Trophoblast cell (in vitro differentiated cells and primary cell): Measurements from ENCODE around the gene PBX4.

ENCODE experiments used
- DNase-seq, 2 donors: peaks; one replicate each; pipeline ENCODE4 v3.0.0-alpha.2; 2016
- H2AFZ ChIP-seq: 2 replicates; pipeline ENCODE4 v1.6.1; 2013; ENCODE audit warnings: low read length, moderate library complexity, mild to moderate bottlenecking; ENCODE audit not compliant: insufficient read depth, poor library complexity
- H2AK5ac ChIP-seq: 2 replicates; pipeline ENCODE4 v1.6.1; 2013; ENCODE audit warnings: mild to moderate bottlenecking, low read length
- H2BK120ac ChIP-seq: 2 replicates; pipeline ENCODE4 v1.6.1; 2013; ENCODE audit warnings: low read length, mild to moderate bottlenecking, moderate library complexity; ENCODE audit not compliant: insufficient read depth, poor library complexity
- H2BK12ac ChIP-seq: 2 replicates; pipeline ENCODE4 v1.6.1; 2013; ENCODE audit warnings: mild to moderate bottlenecking, low read length, moderate library complexity
- H2BK5ac ChIP-seq: 2 replicates; pipeline ENCODE4 v1.6.1; 2013; ENCODE audit warnings: low read length, low read depth, moderate library complexity, mild to moderate bottlenecking; ENCODE audit not compliant: poor library complexity
- H3K14ac ChIP-seq: 2 replicates; pipeline ENCODE4 v1.6.1; 2013; ENCODE audit warnings: mild to moderate bottlenecking, low read length
- H3K18ac ChIP-seq: 2 replicates; pipeline ENCODE4 v1.6.1; 2013; ENCODE audit warnings: mild to moderate bottlenecking, low read length
- H3K23ac ChIP-seq: 2 replicates; pipeline ENCODE4 v1.6.1; 2013; ENCODE audit warnings: low read length
- H3K27ac ChIP-seq: 2 replicates; pipeline ENCODE4 v1.5.1; 2013; ENCODE audit warnings: low read depth, mild to moderate bottlenecking, inconsistent platforms, low read length, moderate library complexity
- H3K27me3 ChIP-seq: 2 replicates; pipeline ENCODE4 v1.6.1; 2013; ENCODE audit warnings: inconsistent platforms, mild to moderate bottlenecking, low read length, moderate library complexity; ENCODE audit not compliant: insufficient read depth
- H3K36me3 ChIP-seq, 2 experiments: 1 replicate in 1 of 2; 2 replicates in 1 of 2; pipeline ENCODE4 v1.6.1; 2013; ENCODE audit warnings: low read length in 2 of 2, mild to moderate bottlenecking in 2 of 2, moderate library complexity in 1 of 2; ENCODE audit not compliant: insufficient read depth in 2 of 2, control insufficient read depth in 1 of 2
- H3K4ac ChIP-seq: 2 replicates; pipeline ENCODE4 v1.6.1; 2013; ENCODE audit warnings: low read depth, mild to moderate bottlenecking, low read length, moderate library complexity
- H3K4me1 ChIP-seq, 2 experiments: 1 replicate in 1 of 2; 2 replicates in 1 of 2; pipeline ENCODE4 v1.6.1; 2013; ENCODE audit warnings: low read length in 2 of 2, mild to moderate bottlenecking in 2 of 2, moderate library complexity in 1 of 2; ENCODE audit not compliant: insufficient read depth in 2 of 2, control insufficient read depth in 1 of 2
- H3K4me2 ChIP-seq: 2 replicates; pipeline ENCODE4 v1.6.1; 2013; ENCODE audit warnings: inconsistent platforms, mild to moderate bottlenecking, low read length, moderate library complexity
- H3K4me3 ChIP-seq: 2 replicates; pipeline ENCODE4 v1.5.1; 2013; ENCODE audit warnings: mild to moderate bottlenecking, low read depth, low read length, inconsistent platforms
- H3K79me1 ChIP-seq: one replicate; pipeline ENCODE4 v1.6.1; 2013; ENCODE audit warnings: low read length
- H3K79me2 ChIP-seq: 2 replicates; pipeline ENCODE4 v1.6.1; 2013; ENCODE audit warnings: low read length, mild to moderate bottlenecking; ENCODE audit not compliant: control insufficient read depth, insufficient read depth, poor library complexity
- H3K9ac ChIP-seq: 2 replicates; pipeline ENCODE4 v1.6.1; 2013; ENCODE audit warnings: mild to moderate bottlenecking, low read length
- H3K9me3 ChIP-seq: 2 replicates; pipeline ENCODE4 v1.6.1; 2013; ENCODE audit warnings: low read depth, mild to moderate bottlenecking, control low read depth, inconsistent platforms, low read length; ENCODE audit not compliant: insufficient read depth
- H4K12ac ChIP-seq: 2 replicates; pipeline ENCODE4 v1.6.1; 2013; ENCODE audit warnings: low read depth, mild to moderate bottlenecking, low read length, moderate library complexity
- H4K8ac ChIP-seq: 2 replicates; pipeline ENCODE4 v1.6.1; 2013; ENCODE audit warnings: low read depth, mild to moderate bottlenecking, low read length, moderate library complexity
- H4K91ac ChIP-seq: one replicate; pipeline ENCODE4 v1.6.1; 2013; ENCODE audit warnings: low read depth, mild to moderate bottlenecking, low read length, moderate library complexity
- WGBS: extraction: QIAGEN DNeasy Blood & Tissue Kit; methylation state at CpG from one replicate; pipeline ENCODE4 v1.1.7; 2013; ENCODE audit warnings: missing lambda C conversion rate; ENCODE audit not compliant: insufficient read length, insufficient coverage; ENCODE audit errors: extremely low coverage; 5-methylcytosine and 5-hydroxymethylcytosine counted together

PBX4 gene

GRCh38 chr19:19595171-19595701 lies 23.3 kb downstream of the PBX4 start:
- Histone ChIP-seq H2AK5ac (no peak overlapping the region), H3K79me1 (no peaks in the 10 kb centered on the region), H2AFZ (no peak overlapping the region), H3K18ac (no peak overlapping the region), H3K36me3 (no peaks in the 10 kb centered on the region), H3K4me1 (peaks cover 13 to 16% of the 10 kb centered on the region in 2 experiments), H2BK120ac (no peak overlapping the region), H2BK5ac (no peak overlapping the region), H3K27ac (no peak overlapping the region), H3K9me3 (no peaks in the 10 kb centered on the region), H3K14ac (no peak overlapping the region), H4K12ac (no peak overlapping the region), H3K23ac (no peak overlapping the region), H3K4me2 (no peak overlapping the region), H3K9ac (no peak overlapping the region), H3K79me2 (no peaks in the 10 kb centered on the region), H4K8ac (no peak overlapping the region), H2BK12ac (no peak overlapping the region), H3K4me3 (no peak overlapping the region), H3K27me3 (no peaks in the 10 kb centered on the region), H3K4ac (no peak overlapping the region), H4K91ac (no peak overlapping the region)
- no CpG with 5 or more reads among the region's 8 CpGs for WGBS
- no peak for DNase-seq

DNA sequence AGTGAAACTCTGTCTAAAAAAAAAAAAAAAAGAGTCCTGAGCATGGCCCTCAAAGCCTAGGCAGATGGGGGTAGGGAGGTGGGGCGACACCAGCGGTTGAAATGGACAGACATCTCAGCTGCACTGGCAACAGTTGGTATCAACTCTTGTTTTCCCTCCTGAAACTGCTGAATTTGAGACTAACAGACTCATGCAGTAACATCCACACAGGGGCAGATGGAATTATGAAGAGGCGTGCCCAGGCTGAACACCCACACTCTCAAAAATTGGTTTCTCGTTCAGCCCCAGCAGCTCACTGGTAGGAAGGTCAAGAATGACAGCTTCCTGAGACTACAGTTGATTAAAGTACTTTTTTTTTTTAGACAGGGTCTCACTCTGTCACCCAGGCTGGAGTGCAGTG lies 24.1 kb downstream of the PBX4 start:
- no peaks in the 10 kb centered on the region for H3K79me1 ChIP-seq
- no peak overlapping the region for H2BK12ac ChIP-seq
- H3K27me3 ChIP-seq: no peaks in the 10 kb centered on the region
- H3K18ac ChIP-seq: no peak overlapping the region
- no peak overlapping the region for H3K4me3 ChIP-seq
- WGBS: no CpG with 5 or more reads among the region's 4 CpGs
- H4K12ac ChIP-seq: no peak overlapping the region
- H3K23ac ChIP-seq: no peak overlapping the region
- H3K4me1 ChIP-seq: peaks cover 13 to 16% of the 10 kb centered on the region in 2 experiments
- no peaks in the 10 kb centered on the region for H3K36me3 ChIP-seq
- no peak overlapping the region for H3K9ac ChIP-seq
- no peak overlapping the region for H2AFZ ChIP-seq
- H2BK5ac ChIP-seq: no peak overlapping the region
- no peak overlapping the region for H3K4me2 ChIP-seq
- no peak overlapping the region for H3K14ac ChIP-seq
- H3K9me3 ChIP-seq: no peaks in the 10 kb centered on the region
- H2AK5ac ChIP-seq: no peak overlapping the region
- no peak for DNase-seq
- no peak overlapping the region for H4K91ac ChIP-seq
- H2BK120ac ChIP-seq: no peak overlapping the region
- no peak overlapping the region for H4K8ac ChIP-seq
- no peak overlapping the region for H3K27ac ChIP-seq
- no peak overlapping the region for H3K4ac ChIP-seq
- H3K79me2 ChIP-seq: no peaks in the 10 kb centered on the region

DNA sequence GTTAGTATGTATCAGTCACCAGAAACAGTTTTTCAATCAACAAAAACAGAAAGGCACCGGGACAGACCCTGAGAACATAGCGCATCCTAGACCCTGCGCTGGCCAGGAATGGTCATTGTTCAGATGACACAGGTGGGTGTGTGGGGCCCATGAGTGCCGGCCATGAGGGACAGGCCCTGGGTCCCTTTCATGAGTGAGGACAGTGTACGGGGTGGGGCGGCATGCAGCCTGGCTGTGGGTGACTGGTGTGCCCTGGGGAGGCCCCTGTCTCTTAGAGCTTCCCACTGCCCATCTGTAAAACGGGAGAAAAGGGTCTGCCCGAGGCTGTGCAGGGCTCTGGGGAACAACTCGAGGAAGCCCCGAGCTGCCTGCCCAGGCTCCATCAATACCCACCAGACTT lies 25.8 kb downstream of the PBX4 start:
- no peak overlapping the region for H2BK120ac ChIP-seq
- H4K91ac ChIP-seq: no peak overlapping the region
- no peaks in the 10 kb centered on the region for H3K79me1 ChIP-seq
- H2BK12ac ChIP-seq: no peak overlapping the region
- no peak overlapping the region for H2AK5ac ChIP-seq
- no peak for DNase-seq
- no CpG with 5 or more reads among the region's 10 CpGs for WGBS
- no peak overlapping the region for H3K23ac ChIP-seq
- H3K14ac ChIP-seq: no peak overlapping the region
- no peaks in the 10 kb centered on the region for H3K27me3 ChIP-seq
- H3K4me1 ChIP-seq: peaks cover 13 to 16% of the 10 kb centered on the region in 2 experiments
- no peak overlapping the region for H2BK5ac ChIP-seq
- H3K79me2 ChIP-seq: no peaks in the 10 kb centered on the region
- no peak overlapping the region for H3K27ac ChIP-seq
- H4K12ac ChIP-seq: no peak overlapping the region
- H3K4ac ChIP-seq: no peak overlapping the region
- H3K9ac ChIP-seq: no peak overlapping the region
- no peak overlapping the region for H2AFZ ChIP-seq
- no peaks in the 10 kb centered on the region for H3K9me3 ChIP-seq
- H3K4me2 ChIP-seq: no peak overlapping the region
- H3K4me3 ChIP-seq: no peak overlapping the region
- H3K36me3 ChIP-seq: no peaks in the 10 kb centered on the region
- H4K8ac ChIP-seq: no peak overlapping the region
- no peak overlapping the region for H3K18ac ChIP-seq

GRCh38 chr19:19591133-19591825 lies 27.2 kb downstream of the PBX4 start:
- Histone ChIP-seq H2BK120ac (no peak overlapping the region), H4K8ac (peak overlapping the region; percentile 1)

More at GRCh38 chr19:19591133-19591825, 27.2 kb downstream of the PBX4 start:
- Histone ChIP-seq H4K91ac (no peak overlapping the region), H3K27me3 (no peaks in the 10 kb centered on the region), H3K36me3 (no peaks in the 10 kb centered on the region), H3K4ac (no peak overlapping the region), H2AK5ac (no peak overlapping the region), H2AFZ (no peak overlapping the region), H4K12ac (no peak overlapping the region), H3K4me3 (no peak overlapping the region), H3K79me1 (no peaks in the 10 kb centered on the region), H3K9ac (no peak overlapping the region), H3K79me2 (no peaks in the 10 kb centered on the region), H3K27ac (no peak overlapping the region), H3K9me3 (no peaks in the 10 kb centered on the region), H3K18ac (no peak overlapping the region), H3K4me2 (no peak overlapping the region), H3K4me1 (peaks cover 13 to 16% of the 10 kb centered on the region in 2 experiments), H3K23ac (no peak overlapping the region), H2BK12ac (peak overlapping the region; percentile 33), H2BK5ac (no peak overlapping the region), H3K14ac (no peak overlapping the region)
- no CpG with 5 or more reads among the region's 13 CpGs for WGBS
- peak; percentile 69 to 72 for DNase-seq
